GM21825 (cell line): ENCODE measurements around the gene SYNE1.

Source experiments
- ATAC-seq: cut with Tn5 transposase; IDR thresholded peaks from one replicate; pipeline ENCODE4 v1.9.1; 2021; ENCODE audit warnings: mild to moderate bottlenecking, moderate library complexity; ENCODE audit not compliant: unreplicated experiment

The SYNE1 gene

GRCh38 chr6:152207915-152208714 lies 429.0 kb downstream of the SYNE1 start:
- ATAC-seq: no peak

GRCh38 chr6:152206072-152206818 lies 430.9 kb downstream of the SYNE1 start:
- no peak for ATAC-seq

GRCh38 chr6:152204591-152204990 lies 432.6 kb downstream of the SYNE1 start:
- no peak for ATAC-seq

GRCh38 chr6:152201120-152201519 lies 436.0 kb downstream of the SYNE1 start:
- no peak for ATAC-seq

GRCh38 chr6:152195896-152196295 lies 441.3 kb downstream of the SYNE1 start:
- no peak for ATAC-seq

- no peak for ATAC-seq
These were observed 447.4 kb downstream of the SYNE1 start for GRCh38 chr6:152189736-152190135.

GRCh38 chr6:152188011-152188410 lies 449.2 kb downstream of the SYNE1 start:
- ATAC-seq: no peak

GRCh38 chr6:152186840-152187239 lies 450.3 kb downstream of the SYNE1 start:
- no peak for ATAC-seq

GRCh38 chr6:152184917-152185574 lies 452.1 kb downstream of the SYNE1 start:
- ATAC-seq: peak; percentile 85

GRCh38 chr6:152184573-152184916 lies 452.6 kb downstream of the SYNE1 start:
- peak; percentile 47 for ATAC-seq

- ATAC-seq: no peak
These were observed 456.6 kb downstream of the SYNE1 start for GRCh38 chr6:152180601-152181000.

GRCh38 chr6:152176268-152176667 lies 460.9 kb downstream of the SYNE1 start:
- no peak for ATAC-seq

- ATAC-seq: no peak
These were observed 463.2 kb downstream of the SYNE1 start for GRCh38 chr6:152173957-152174356.

- no peak for ATAC-seq
These were observed 463.8 kb downstream of the SYNE1 start for GRCh38 chr6:152173321-152173720.

GRCh38 chr6:152170702-152171667 lies 466.2 kb downstream of the SYNE1 start:
- peak; percentile 94 for ATAC-seq

- no peak for ATAC-seq
These were observed 466.9 kb downstream of the SYNE1 start for GRCh38 chr6:152170313-152170701.

- ATAC-seq: no peak
These were observed 469.2 kb downstream of the SYNE1 start for GRCh38 chr6:152167641-152168603.

- ATAC-seq: no peak
These were observed 470.3 kb downstream of the SYNE1 start for GRCh38 chr6:152166897-152167296.

GRCh38 chr6:152166497-152166896 lies 470.7 kb downstream of the SYNE1 start:
- no peak for ATAC-seq
